AG09319 (cell line): ENCODE results near the gene STIL.

Experiments used
- DNase-seq: peaks from one replicate; pipeline ENCODE4 v3.0.0-alpha.2; 2010; ENCODE audit warnings: low read depth; ENCODE audit errors: extremely low read depth
- TF ChIP-seq, protein P1 (sequence below): IDR thresholded peaks from 2 replicates; pipeline ENCODE4 v1.5.1; 2011; ENCODE audit warnings: low read depth, mild to moderate bottlenecking, inconsistent platforms, low read length, moderate library complexity

Gene STIL

DNA sequence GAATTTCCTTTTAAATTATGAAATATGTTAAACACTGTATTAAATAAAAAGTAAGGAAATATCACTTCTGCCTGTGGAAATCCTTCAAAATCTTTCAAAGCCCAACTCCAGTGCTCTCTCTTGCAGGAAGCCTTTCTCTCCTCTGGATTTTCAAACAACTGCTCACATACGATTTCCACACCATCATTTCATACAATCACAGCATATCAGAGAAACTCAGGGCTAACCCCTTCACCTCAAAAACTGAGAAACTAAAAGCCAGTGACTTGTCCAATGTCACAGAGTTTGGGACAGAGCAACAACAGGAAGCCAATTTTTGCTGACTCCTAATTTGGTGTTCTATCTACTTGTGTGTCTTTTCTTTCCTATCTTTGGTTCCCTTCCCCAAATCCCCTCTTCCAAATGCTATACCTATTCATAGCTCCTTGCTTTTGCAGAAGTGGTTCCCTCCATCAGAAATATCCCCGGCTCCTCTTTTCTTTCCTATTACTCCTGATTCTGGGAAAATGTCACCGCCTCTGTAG, 69.5 kb downstream of the STIL start:
- no peak for DNase-seq
- TF ChIP-seq, protein P1, sequence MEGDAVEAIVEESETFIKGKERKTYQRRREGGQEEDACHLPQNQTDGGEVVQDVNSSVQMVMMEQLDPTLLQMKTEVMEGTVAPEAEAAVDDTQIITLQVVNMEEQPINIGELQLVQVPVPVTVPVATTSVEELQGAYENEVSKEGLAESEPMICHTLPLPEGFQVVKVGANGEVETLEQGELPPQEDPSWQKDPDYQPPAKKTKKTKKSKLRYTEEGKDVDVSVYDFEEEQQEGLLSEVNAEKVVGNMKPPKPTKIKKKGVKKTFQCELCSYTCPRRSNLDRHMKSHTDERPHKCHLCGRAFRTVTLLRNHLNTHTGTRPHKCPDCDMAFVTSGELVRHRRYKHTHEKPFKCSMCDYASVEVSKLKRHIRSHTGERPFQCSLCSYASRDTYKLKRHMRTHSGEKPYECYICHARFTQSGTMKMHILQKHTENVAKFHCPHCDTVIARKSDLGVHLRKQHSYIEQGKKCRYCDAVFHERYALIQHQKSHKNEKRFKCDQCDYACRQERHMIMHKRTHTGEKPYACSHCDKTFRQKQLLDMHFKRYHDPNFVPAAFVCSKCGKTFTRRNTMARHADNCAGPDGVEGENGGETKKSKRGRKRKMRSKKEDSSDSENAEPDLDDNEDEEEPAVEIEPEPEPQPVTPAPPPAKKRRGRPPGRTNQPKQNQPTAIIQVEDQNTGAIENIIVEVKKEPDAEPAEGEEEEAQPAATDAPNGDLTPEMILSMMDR: no peak

DNA sequence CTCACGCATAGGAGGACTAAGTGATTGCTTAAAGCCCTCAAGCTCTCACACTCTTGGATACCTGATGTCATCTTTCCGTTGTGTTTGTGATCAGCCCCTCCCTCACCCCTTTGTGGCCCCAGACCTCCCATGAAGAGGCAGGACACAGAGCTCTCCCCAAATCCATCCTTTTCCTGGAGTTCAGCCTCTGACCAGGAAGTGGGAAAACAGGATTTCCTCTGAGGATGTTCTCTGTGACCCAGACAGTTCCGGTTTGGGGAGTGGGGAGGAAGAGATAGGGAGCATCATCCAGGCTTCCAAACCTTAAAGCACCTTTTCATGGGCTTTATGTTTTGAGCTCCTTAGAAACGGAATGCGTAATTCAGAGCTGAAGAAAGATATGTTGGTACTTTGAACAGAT, 70.0 kb downstream of the STIL start:
- DNase-seq: no peak
- TF ChIP-seq, protein P1: no peak

DNA sequence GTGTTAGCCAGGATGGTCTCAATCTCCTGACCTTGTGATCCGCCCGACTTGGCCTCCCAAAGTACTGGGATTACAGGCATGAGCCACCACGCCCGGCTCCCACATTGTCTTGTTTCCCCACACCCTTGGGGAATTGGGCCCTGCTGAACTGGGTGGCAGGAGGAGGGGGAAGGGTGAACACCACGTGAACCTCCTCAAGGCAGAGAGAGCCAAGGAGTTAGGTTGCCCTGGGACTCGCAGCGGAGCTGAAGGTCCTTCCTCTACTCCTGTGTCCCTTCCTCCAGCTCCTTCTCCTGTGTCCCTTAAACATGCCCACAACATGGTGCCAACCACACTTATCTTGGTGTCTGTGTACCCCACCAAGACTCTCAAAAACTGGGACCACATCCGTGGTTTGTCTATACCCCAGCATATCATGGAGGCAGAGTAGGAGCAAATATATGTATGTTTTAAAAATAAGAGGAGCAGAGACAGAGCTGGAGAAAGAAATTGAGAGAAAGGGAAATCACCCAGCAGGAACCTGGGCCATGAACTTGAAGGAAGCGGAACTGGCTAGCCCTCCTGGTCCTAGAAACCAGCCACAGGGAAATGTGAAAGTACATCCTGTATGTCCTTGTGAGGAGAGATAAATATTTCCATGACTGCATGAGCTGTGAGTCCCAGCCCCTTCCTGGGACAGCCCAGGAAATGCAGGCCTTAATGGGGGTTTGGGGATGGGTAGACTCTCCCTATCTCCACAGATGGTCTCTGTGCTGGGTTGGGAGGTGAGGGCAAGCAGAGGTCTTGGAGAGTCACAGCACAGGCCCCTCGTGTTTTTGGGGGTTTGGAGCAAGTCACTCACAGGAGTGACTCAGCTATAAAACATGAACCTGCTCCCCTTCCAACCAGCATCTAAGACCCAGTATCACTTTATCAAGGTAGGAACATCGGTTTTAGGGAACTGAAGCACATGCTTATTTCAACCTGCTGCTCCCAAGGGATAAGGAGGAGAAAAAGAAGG, 72.5 kb downstream of the STIL start:
- TF ChIP-seq, protein P1: no peak
- no peak for DNase-seq

- TF ChIP-seq, protein P1: no peak
- no peak for DNase-seq
Observed at GRCh38 chr1:47238935-47239592, 74.9 kb downstream of the STIL start.

GRCh38 chr1:47235806-47236205, 78.1 kb downstream of the STIL start:
- TF ChIP-seq, protein P1: no peak
- DNase-seq: no peak

GRCh38 chr1:47235241-47235681, 78.7 kb downstream of the STIL start:
- TF ChIP-seq, protein P1: no peak
- no peak for DNase-seq

- TF ChIP-seq, protein P1: no peak
- DNase-seq: no peak
Observed at GRCh38 chr1:47233186-47233585, 80.8 kb downstream of the STIL start.
